Erythroblast (primary cell): ENCODE data around the gene OTUD1.

Source experiments
- GATA1 ChIP-seq: IDR thresholded peaks from 2 replicates; pipeline ENCODE4 v1.6.1; 2011; ENCODE audit warnings: low read depth, mild to moderate bottlenecking, control low read depth, low read length, moderate library complexity
- POLR2A ChIP-seq: IDR thresholded peaks from 2 replicates; pipeline ENCODE4 v1.6.1; 2011; ENCODE audit warnings: mild to moderate bottlenecking, low read length

GRCh38 chr10:23474081-23474480 is 35.2 kb downstream of the OTUD1 start:
- TF ChIP-seq GATA1 (no peak), POLR2A (no peak)
